Measurements from ENCODE around the gene TUBA1C.
"Not testable (repeated sequence)": the region's sequence is repeated elsewhere in the genome, so short reads cannot be mapped to it uniquely, and the experiment has no call there.

The TUBA1C gene

GRCh38 chr12:49255857-49256637 is 8.8 kb upstream of the TUBA1C start:
- DNase-seq = no peak

- not testable (repeated sequence) for DNase-seq
Observed at GRCh38 chr12:49257508-49258184, 7.2 kb upstream of the TUBA1C start.

GRCh38 chr12:49259452-49259851 is 5.4 kb upstream of the TUBA1C start:
- no peak for DNase-seq

GRCh38 chr12:49260166-49260565 is 4.7 kb upstream of the TUBA1C start:
- DNase-seq = no peak

GRCh38 chr12:49260571-49261363 is 4.1 kb upstream of the TUBA1C start:
- DNase-seq = no peak

- DNase-seq = no peak
Observed at GRCh38 chr12:49261721-49262120, 3.2 kb upstream of the TUBA1C start.

- no peak for DNase-seq
Observed at GRCh38 chr12:49263400-49263763, 1.5 kb upstream of the TUBA1C start.

- DNase-seq = peak; percentile 54
Observed at GRCh38 chr12:49264466-49264872, 413 bp upstream of the TUBA1C start.

- DNase-seq = not testable (repeated sequence)
Observed at GRCh38 chr12:49269191-49269590, 4.3 kb downstream of the TUBA1C start.

- no peak for DNase-seq
Observed at GRCh38 chr12:49272790-49273725, 8.2 kb downstream of the TUBA1C start.

- no peak for DNase-seq
Observed at GRCh38 chr12:49273726-49274395, 9.0 kb downstream of the TUBA1C start.

- no peak for DNase-seq
Observed at GRCh38 chr12:49274396-49275069, 9.7 kb downstream of the TUBA1C start.

- DNase-seq = no peak
Observed at GRCh38 chr12:49276304-49277290, 11.7 kb downstream of the TUBA1C start.

- DNase-seq = no peak
Observed at GRCh38 chr12:49277466-49277865, 12.6 kb downstream of the TUBA1C start.

GRCh38 chr12:49279706-49280159 is 14.9 kb downstream of the TUBA1C start:
- DNase-seq = no peak

GRCh38 chr12:49280545-49280944 is 15.7 kb downstream of the TUBA1C start:
- DNase-seq = not testable (repeated sequence)

GRCh38 chr12:49282302-49282701 is 17.4 kb downstream of the TUBA1C start:
- no peak for DNase-seq

GRCh38 chr12:49282740-49283375 is 18.0 kb downstream of the TUBA1C start:
- DNase-seq = not testable (repeated sequence)

Data from CD4-positive, alpha-beta T cell treated with Interleukin-6 for 4 hours (primary cell).